Panc1 (cell line): ENCODE measurements around the gene C11orf68. TPM values are rescaled to one million over a fixed set of nuclear protein-coding genes. Genes with fewer than 3 reads are reported as not detected.

ENCODE experiments used
- ATAC-seq: fragments of 200-7000 bp; cut with Tn5 transposase; 2 replicates; pipeline ENCODE4 v1.9.1; 2020; ENCODE audit warnings: mild to moderate bottlenecking, moderate library complexity
- BruUV-seq: library from RNA; stranded (reverse); fragments of 400-500 nt; replicated peaks from 2 replicates; lab custom pipeline; 2021; lab: Mats Ljungman, UMichigan
- CTCF ChIA-PET: fragments of 300-600 bp; sonication (Branson Sonifier 250); formaldehyde crosslinking; loops from one replicate; lab custom pipeline; 2022; ENCODE audit warnings: antibody characterized with exemption; lab: Charles Lee
- POLR2A ChIA-PET: fragments of 300-600 bp; sonication (Branson Sonifier 250); formaldehyde crosslinking; loops from one replicate; lab custom pipeline; 2022; ENCODE audit warnings: antibody characterized with exemption; lab: Charles Lee
- DNase-seq: peaks from one replicate; pipeline ENCODE4 v3.0.0-alpha.2; 2010; ENCODE audit warnings: low read depth, low spot score
- H3K27ac ChIP-seq: 2 replicates; pipeline ENCODE4 v1.5.1; 2011; ENCODE audit warnings: mild to moderate bottlenecking, low read length, inconsistent platforms
- H3K27me3 ChIP-seq: fragments of 200-500 bp; sonication (Bioruptor generic); 2 replicates; pipeline ENCODE4 v1.6.0; 2014; ENCODE audit warnings: low read length, inconsistent platforms; ENCODE audit not compliant: control insufficient read depth, insufficient read depth
- H3K36me3 ChIP-seq: fragments of 200-500 bp; sonication (Bioruptor generic); 2 replicates; pipeline ENCODE4 v1.5.1; 2014; ENCODE audit warnings: inconsistent platforms, mild to moderate bottlenecking, low read length, moderate library complexity; ENCODE audit not compliant: control insufficient read depth, insufficient read depth
- H3K4me1 ChIP-seq: 2 replicates; pipeline ENCODE4 v1.5.1; 2011; ENCODE audit warnings: inconsistent platforms, mild to moderate bottlenecking, low read length, moderate library complexity; ENCODE audit not compliant: control insufficient read depth, insufficient read depth
- H3K4me3 ChIP-seq, 2 experiments: 2 replicates each; pipeline ENCODE4 v1.5.1; 2011 to 2012; ENCODE audit warnings: low read depth in 2 of 2, low read length in 2 of 2, mild to moderate bottlenecking in 2 of 2, inconsistent platforms in 1 of 2, moderate library complexity in 1 of 2
- H3K9me3 ChIP-seq: fragments of 200-500 bp; sonication (Bioruptor generic); 2 replicates; pipeline ENCODE4 v1.5.1; 2014; ENCODE audit warnings: low read depth, mild to moderate bottlenecking, inconsistent platforms, low read length, moderate library complexity; ENCODE audit not compliant: control insufficient read depth, insufficient read depth
- CTCF ChIP-seq: fragments of 450-650 bp; IDR thresholded peaks from 2 replicates; pipeline ENCODE4 v1.5.1; 2017; ENCODE audit warnings: mild to moderate bottlenecking
- POLR2AphosphoS5 ChIP-seq: IDR thresholded peaks from 2 replicates; pipeline ENCODE4 v1.6.1; 2012; ENCODE audit warnings: mild to moderate bottlenecking, low read depth, low read length, moderate library complexity
- REST ChIP-seq, 2 experiments: IDR thresholded peaks; 2 replicates each; pipeline ENCODE4 v1.6.1; 2011 to 2012; ENCODE audit warnings: low read depth in 2 of 2, control low read depth in 1 of 2, low read length in 1 of 2, mild to moderate bottlenecking in 1 of 2, moderate library complexity in 1 of 2; ENCODE audit not compliant: insufficient read depth in 1 of 2
- SIN3A ChIP-seq: IDR thresholded peaks from 2 replicates; pipeline ENCODE4 v1.6.1; 2012; ENCODE audit warnings: low read depth, mild to moderate bottlenecking, low read length, moderate library complexity, borderline replicate concordance; ENCODE audit not compliant: insufficient read depth
- TCF7L2 ChIP-seq: IDR thresholded peaks from 2 replicates; pipeline ENCODE4 v1.6.1; 2011; ENCODE audit warnings: mild to moderate bottlenecking, low read depth, low read length, inconsistent platforms
- in situ Hi-C: cut with HindIII; loops from 2 replicates; pipeline ENCODE4 v1.10.0; 2016; ENCODE audit warnings: low sequenced_read_pairs, low pct_unique_long_range_greater_than_20kb
- intact Hi-C: fragments of 100-400 bp; cut with micrococcal nuclease; formaldehyde crosslinking; loops from one replicate; pipeline ENCODE4 v1.10.0; 2022; ENCODE audit not compliant: unreplicated experiment
- total RNA-seq: library from RNA; stranded (reverse); gene quantifications from one replicate; pipeline ENCODE4 v1.2.1, GENCODE V29; 2021; ENCODE audit not compliant: unreplicated experiment

C11orf68 gene
- total RNA-seq, 1 experiment from 2014 or later, result 84.7 TPM

- no TSS peak for BruUV-seq
- no peaks in the 10 kb centered on the region for H3K27me3 ChIP-seq
- peak; percentile 83 for ATAC-seq
- H3K36me3 ChIP-seq, result no peaks in the 10 kb centered on the region
- DNase-seq, result no peak
- intact Hi-C loops, result no loop called here
- ChIA-PET POLR2A (interaction anchor here (0.5 to 1.0 kb wide), 3 partner anchors 14 to 211 kb away, joined by 3 to 10 read pairs (median 3); partner anchors contain the start of gene RELA), CTCF (interaction anchor here (0.7 to 1.2 kb wide), 3 partner anchors 11 to 86 kb away, joined by 5 to 24 read pairs (median 6); partner anchors contain the start of gene FIBP)
- H3K4me3 ChIP-seq, result peak overlapping the region; percentile 57 to 73
- in situ Hi-C loops, result no loop called here
- H3K9me3 ChIP-seq, result no peaks in the 10 kb centered on the region
- TF ChIP-seq TCF7L2 (no peak), POLR2AphosphoS5 (peak; percentile 61; the same call in 1 of the 2 replicates)
- peak overlapping the region; percentile 86 for H3K27ac ChIP-seq
- H3K4me1 ChIP-seq, result peaks cover 12% of the 10 kb centered on the region
Observed at GRCh38 chr11:65873318-65874156, 45.3 kb downstream of the C11orf68 start.

GRCh38 chr11:65872586-65873317 lies 46.1 kb downstream of the C11orf68 start, which contains the start of gene EFEMP2:
TSS of gene EFEMP2 (minus strand) at chr11:65872800. CDS start at chr11:65872354, 446 bp downstream.
- in situ Hi-C loops (no loop called here), intact Hi-C loops (no loop called here)
- H3K36me3 ChIP-seq, result no peaks in the 10 kb centered on the region
- TSS peak; percentile 97 for BruUV-seq
- ATAC-seq, result peak; percentile 6
- POLR2A ChIA-PET, result interaction anchor here (0.5 kb wide), 1 partner anchor 1561 kb away, joined by 11 read pairs; no protein-coding TSS in a partner anchor
- peak within 1 kb of the TSS; percentile 86 for H3K27ac ChIP-seq
- H3K4me1 ChIP-seq, result peaks cover 12% of the 10 kb centered on the region
- H3K9me3 ChIP-seq, result no peaks in the 10 kb centered on the region
- no peak for DNase-seq
- no peaks in the 10 kb centered on the region for H3K27me3 ChIP-seq
- CTCF ChIA-PET, result interaction anchor here (0.7 to 1.6 kb wide), 2 partner anchors 12 to 185 kb away, joined by 5 to 6 read pairs; no protein-coding TSS in a partner anchor
- TF ChIP-seq CTCF (no peak), SIN3A (0 out of 2 replicates have a peak, but pooled peaks have one; percentile 31), POLR2AphosphoS5 (no peak; the same call in 1 of the 2 replicates), REST (IDR thresholded peaks at IDR 0.05; ENCODE audit: insufficient read depth in 1 of 2, low read depth in 2 of 2, low read length in 1 of 2) (no peak), TCF7L2 (no peak)
- H3K4me3 ChIP-seq, result peak within 1 kb of the TSS; percentile 57 to 73
